K562 (cell line): ENCODE measurements around the gene GRXCR2. TPM values are rescaled to one million over a fixed set of nuclear protein-coding genes. Genes with fewer than 3 reads are reported as not detected.

Source experiments
- BMI1 ChIP-seq: fragments of 150-350 bp; IDR thresholded peaks from 2 replicates; pipeline ENCODE4 v1.6.1; 2014; ENCODE audit warnings: low read length
- CREB1 ChIP-seq, 2 experiments: sonication (generic) in 1 of 2; formaldehyde crosslinking in 1 of 2; IDR thresholded peaks; 2 replicates each; pipeline versions ENCODE4 v1.6.1 to v1.8.0; 2012 to 2022; ENCODE audit warnings: inconsistent platforms in 1 of 2, mild to moderate bottlenecking in 1 of 2, missing genetic modification reagents in 1 of 2, moderate library complexity in 1 of 2
- CREBBP ChIP-seq: IDR thresholded peaks from one replicate; pipeline ENCODE4 v1.6.1; 2012; ENCODE audit warnings: low read depth, mild to moderate bottlenecking, control low read depth, inconsistent platforms, low read length
- CTCFL ChIP-seq: IDR thresholded peaks from 2 replicates; pipeline ENCODE4 v1.6.1; 2011; ENCODE audit warnings: borderline replicate concordance, low read depth, mild to moderate bottlenecking, moderate library complexity, low read length; ENCODE audit not compliant: insufficient read depth, poor library complexity, severe bottlenecking
- DEAF1 ChIP-seq: fragments of 450-650 bp; formaldehyde crosslinking; IDR thresholded peaks from 2 replicates; pipeline ENCODE4 v1.4.0; 2020; ENCODE audit warnings: mild to moderate bottlenecking, moderate library complexity
- HMGN3 ChIP-seq: IDR thresholded peaks from 2 replicates; pipeline ENCODE4 v1.6.1; 2011; ENCODE audit warnings: borderline replicate concordance, low read depth, mild to moderate bottlenecking, mixed read lengths, low read length; ENCODE audit not compliant: insufficient read length; ENCODE audit errors: extremely low read depth
- HMGXB4 ChIP-seq: sonication (generic); formaldehyde crosslinking; IDR thresholded peaks from 2 replicates; pipeline ENCODE4 v1.8.1; 2023; ENCODE audit warnings: mild to moderate bottlenecking, missing genetic modification reagents
- HNRNPLL ChIP-seq: fragments of 200-400 bp; formaldehyde crosslinking; IDR thresholded peaks from 2 replicates; pipeline ENCODE4 v1.6.1; 2017; ENCODE audit warnings: low read length, low read depth, mild to moderate bottlenecking; ENCODE audit not compliant: poor library complexity, severe bottlenecking
- PML ChIP-seq: IDR thresholded peaks from 2 replicates; pipeline ENCODE4 v1.6.1; 2012; ENCODE audit warnings: low read length, inconsistent platforms
- RAD21 ChIP-seq, 2 experiments: fragments of 250-450 bp in 1 of 2; fragments of 450-650 bp in 1 of 2; sonication (Bioruptor Pico) in 1 of 2; formaldehyde crosslinking in 1 of 2; IDR thresholded peaks in 1 of 2; conservative IDR thresholded peaks in 1 of 2; 2 replicates each; pipeline versions ENCODE4 v1.4.0 to v1.8.0; 2020 to 2022; ENCODE audit warnings: mild to moderate bottlenecking in 2 of 2, moderate library complexity in 1 of 2
- RCOR1 ChIP-seq, 2 experiments: IDR thresholded peaks; 2 replicates each; pipeline ENCODE4 v1.6.1; 2012; ENCODE audit warnings: low read depth in 2 of 2, low read length in 2 of 2, borderline replicate concordance in 1 of 2, improper control_type of control experiment in 1 of 2
- SMC3 ChIP-seq: conservative IDR thresholded peaks from 2 replicates; pipeline ENCODE4 v1.6.1; 2011; ENCODE audit warnings: low read depth, low read length, improper control_type of control experiment; ENCODE audit not compliant: insufficient read depth
- TSC22D4 ChIP-seq: fragments of 450-650 bp; IDR thresholded peaks from 2 replicates; pipeline ENCODE4 v1.6.1; 2016; ENCODE audit warnings: missing genetic modification characterization, missing biosample characterization, control low read depth
- XRCC3 ChIP-seq: fragments of 450-650 bp; IDR thresholded peaks from 2 replicates; pipeline ENCODE4 v1.6.1; 2017; ENCODE audit warnings: mild to moderate bottlenecking, moderate library complexity
- ZNF232 ChIP-seq: sonication (generic); formaldehyde crosslinking; IDR thresholded peaks from 2 replicates; pipeline ENCODE4 v1.8.0; 2022; ENCODE audit warnings: mild to moderate bottlenecking, missing genetic modification reagents
- polyA plus RNA-seq, 8 experiments: library from polyadenylated mRNA; depleted of rRNA in 4 of 8; stranded (reverse) in 5 of 8; unstranded in 3 of 8; fragments of >200 nt; fragmentation: Nextera tagmentation in 2 of 8; fragmentation: Illumina TruSeq in 1 of 8; extraction: Ambion mirVana in 2 of 8; extraction: Trizol in 1 of 8; gene quantifications; 2 replicates each; pipeline versions ENCODE4 v1.2.1 to v1.2.3, GENCODE V29; 2011 to 2014; ENCODE audit warnings: inconsistent platforms in 1 of 8, missing spikeins in 1 of 8
- total RNA-seq, 7 experiments: library from RNA; depleted of rRNA in 6 of 7; stranded (reverse); fragments of >200 nt in 6 of 7; fragmentation: Illumina TruSeq in 2 of 7; extraction: Trizol in 2 of 7; gene quantifications; 2 replicates each; pipeline versions ENCODE4 v1.2.1 to v1.2.3, GENCODE V29; 2011 to 2021; ENCODE audit warnings: low replicate concordance in 1 of 7

Gene GRXCR2
- total and polyA plus RNA-seq, 9 of the 15 experiments (the other 6 are each of a cell fraction or from before 2014, with no cell fraction given): not detected

GRCh38 chr5:145887976-145888574, 15.3 kb upstream of the GRXCR2 start (continued):
- TF ChIP-seq CTCFL (peak; percentile 76), CREBBP (no peak), TSC22D4 (tag) (no peak), CREB1 (IDR thresholded peaks at IDR 0.05) (no peak), CREB1 (CRISPR knock-in tag; IDR thresholded peaks at IDR 0.05) (0 out of 2 replicates have a peak, but pooled peaks have one; percentile 14), XRCC3 (no peak), DEAF1 (peak; percentile 64), HMGN3 (no peak), SMC3 (peak; percentile 83), HMGXB4 (CRISPR knock-in tag) (no peak), HNRNPLL (no peak), RCOR1 (IDR thresholded peaks at IDR 0.05; ENCODE audit: borderline replicate concordance in 1 of 2, low read depth in 2 of 2, low read length in 2 of 2) (peak in 1 of 2 experiments; percentile 62; a peak in 1 of 4 replicates), ZNF232 (no peak), RAD21 (CRISPR knock-in tag; conservative IDR thresholded peaks at IDR 0.05 in 1 of 2, IDR thresholded peaks at IDR 0.05 in 1 of 2) (peak; percentile 80 to 88), PML (no peak), BMI1 (no peak)
